Left lobe of liver (tissue), 2 donors: Measurements from ENCODE around the gene PTPN1. TPM values are rescaled to one million over a fixed set of nuclear protein-coding genes. Genes with fewer than 3 reads are reported as not detected.
"Not testable (repeated sequence)": the region's sequence is repeated elsewhere in the genome, so short reads cannot be mapped to it uniquely, and the experiment has no call there.

Experiments used
- ATAC-seq: fragments of 200-7000 bp; cut with Tn5 transposase; one replicate; pipeline ENCODE4 v1.9.1; 2020; ENCODE audit warnings: mild to moderate bottlenecking, moderate library complexity
- DNase-seq: peaks from one replicate; pipeline ENCODE4 v3.0.0-alpha.2; 2020; ENCODE audit warnings: low spot score
- total RNA-seq: library from RNA; stranded (reverse); gene quantifications from one replicate; pipeline ENCODE4 v1.2.1, GENCODE V29; 2021
- donor health status: DM: no; HTN: no; CAD: no; lungs with moderate emphysema.
- donor health status: DM: no; HTN: yes; CAD: no.

PTPN1 gene
- total RNA-seq, 1 donor from 2014 or later, result 8.9 TPM

DNA sequence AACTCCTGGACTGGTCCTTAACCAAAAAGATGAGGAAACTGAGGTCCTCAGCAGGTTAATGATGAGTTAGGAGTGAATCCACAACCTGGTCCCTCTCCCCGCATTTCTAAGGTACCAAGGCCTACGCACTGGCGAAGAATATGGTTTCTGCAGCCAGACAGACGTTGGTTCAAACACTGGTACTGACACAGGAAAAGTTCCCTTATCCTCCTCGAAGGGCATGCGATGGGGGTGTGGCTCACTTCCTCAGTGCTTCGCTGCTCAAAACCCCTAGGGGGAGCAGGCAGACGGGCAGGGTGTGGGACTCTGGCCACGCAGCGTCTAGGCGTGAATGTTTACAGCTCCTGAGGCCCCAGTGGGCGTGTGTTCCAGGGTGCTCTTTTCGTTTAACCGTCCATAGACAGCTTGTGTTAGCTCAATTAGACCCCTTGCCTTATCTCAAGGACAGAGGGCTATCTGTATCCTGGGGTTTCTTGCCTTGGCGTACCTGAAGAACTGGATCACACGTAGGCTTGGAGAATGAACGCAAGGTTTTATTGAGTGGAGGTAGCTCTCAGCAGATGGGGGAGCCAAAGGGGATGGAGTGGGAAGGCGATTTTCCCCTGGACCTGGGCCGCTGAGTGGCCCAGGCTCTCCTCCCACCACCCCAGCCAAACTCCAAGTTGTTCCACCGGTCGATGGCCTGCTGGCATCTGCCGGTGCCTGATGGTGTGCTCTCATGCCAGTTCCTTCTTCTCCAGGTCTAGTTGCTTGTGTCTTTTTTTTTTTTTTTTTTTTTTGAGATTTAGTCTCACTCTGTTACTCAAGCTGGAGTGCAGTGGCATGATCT lies 31.8 kb upstream of the PTPN1 start:
- DNase-seq (peak; percentile 62), ATAC-seq (peak; percentile 86)

DNA sequence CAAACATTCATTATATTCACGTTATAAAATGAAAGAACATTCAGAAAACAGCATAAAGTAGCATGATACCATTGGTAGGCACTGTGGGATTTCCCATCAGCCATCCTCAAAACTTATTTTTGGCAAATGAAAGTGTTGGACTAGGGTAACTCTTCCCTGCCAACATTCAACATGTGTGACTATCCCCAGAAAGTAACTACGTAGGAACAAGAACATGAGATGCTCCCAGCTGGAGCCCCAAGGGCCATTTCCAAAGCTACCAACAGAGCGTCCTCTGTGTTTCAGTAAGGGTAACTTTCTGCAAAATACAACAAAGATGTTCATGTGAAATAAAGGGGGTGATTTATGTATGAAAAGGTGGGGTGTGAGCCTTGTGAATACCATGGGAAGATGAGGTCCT lies 28.4 kb upstream of the PTPN1 start:
- DNase-seq, result no peak
- ATAC-seq, result no peak

DNA sequence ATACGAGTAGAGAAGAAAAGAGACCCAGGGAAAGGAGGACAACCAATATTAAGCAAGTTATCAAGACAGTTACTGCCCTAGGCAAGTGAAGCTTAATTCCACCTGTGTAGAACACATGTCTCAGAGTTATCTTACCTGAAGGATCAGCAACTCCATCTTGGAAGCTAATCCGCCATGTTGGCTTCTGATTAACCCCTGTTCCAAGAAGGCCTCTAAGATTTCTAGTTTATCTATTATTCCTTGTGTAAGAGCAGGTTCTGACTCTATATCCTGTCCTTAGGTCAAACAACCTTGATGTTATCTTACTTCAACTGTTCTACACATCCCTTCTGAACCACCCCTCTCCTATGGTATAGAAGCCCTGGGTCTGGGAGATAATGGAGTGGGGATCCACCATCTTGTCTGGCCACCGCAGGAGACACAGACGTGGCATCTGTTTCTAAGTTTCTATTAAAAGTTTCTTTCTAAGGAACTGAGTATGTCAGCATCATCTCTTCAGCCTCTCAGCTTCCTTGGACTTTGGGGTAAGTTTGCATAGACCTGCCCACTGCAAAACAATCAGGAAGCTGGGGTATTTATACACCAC lies 27.7 kb upstream of the PTPN1 start:
- DNase-seq, result no peak
- no peak for ATAC-seq

DNA sequence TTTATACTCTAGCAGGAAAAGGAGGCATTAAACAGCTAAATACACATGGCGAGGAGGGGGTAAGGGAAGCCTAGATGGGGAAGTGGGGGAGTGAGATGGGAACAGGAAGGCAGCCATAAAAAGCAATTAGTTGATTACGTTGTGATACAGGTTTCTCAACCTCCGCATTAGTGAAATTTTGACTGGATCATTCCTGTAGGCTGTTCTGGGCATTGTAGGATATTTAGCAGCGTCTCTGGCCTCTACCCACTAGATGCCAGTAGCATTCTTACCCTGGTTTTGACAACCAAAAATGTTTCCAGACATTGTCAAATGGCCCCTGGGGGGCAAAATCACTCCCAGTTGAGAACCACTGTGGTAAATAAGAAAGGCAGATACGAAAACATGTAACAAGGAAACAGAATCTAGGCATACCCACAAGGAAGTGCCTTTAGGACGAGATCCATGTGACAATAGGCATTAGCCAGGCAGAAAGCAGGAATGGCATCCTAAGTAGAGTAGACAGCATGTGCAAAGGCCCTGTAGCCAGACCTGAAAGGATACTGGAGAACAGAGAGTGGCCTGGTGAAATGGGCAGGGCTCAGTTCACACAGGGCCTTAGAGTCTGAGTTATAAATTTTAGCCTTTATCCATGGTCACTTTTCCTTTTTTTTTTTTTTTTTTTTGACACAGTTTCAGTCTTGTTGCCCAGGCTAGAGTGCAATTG lies 25.8 kb upstream of the PTPN1 start:
- ATAC-seq (no peak), DNase-seq (no peak)

DNA sequence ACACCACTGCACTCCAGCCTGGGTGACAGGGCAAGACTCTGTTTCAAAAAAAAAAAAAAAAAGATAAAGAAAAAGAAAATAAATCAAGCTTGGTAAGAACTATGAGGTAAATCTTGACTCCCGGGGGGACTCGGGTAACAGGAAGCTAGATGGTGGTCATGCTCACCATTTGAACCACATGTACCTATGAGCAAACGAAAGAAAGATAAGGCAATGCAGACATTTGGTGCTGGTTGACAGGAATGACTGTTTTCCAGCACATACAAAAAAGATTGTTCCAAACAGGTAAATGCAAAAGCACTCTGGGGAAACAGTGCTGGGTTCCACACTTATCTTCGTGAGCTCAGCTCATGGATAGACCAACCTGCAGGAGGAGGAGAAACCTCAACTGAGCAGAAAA lies 22.8 kb upstream of the PTPN1 start:
- DNase-seq, result no peak
- no peak for ATAC-seq

DNA sequence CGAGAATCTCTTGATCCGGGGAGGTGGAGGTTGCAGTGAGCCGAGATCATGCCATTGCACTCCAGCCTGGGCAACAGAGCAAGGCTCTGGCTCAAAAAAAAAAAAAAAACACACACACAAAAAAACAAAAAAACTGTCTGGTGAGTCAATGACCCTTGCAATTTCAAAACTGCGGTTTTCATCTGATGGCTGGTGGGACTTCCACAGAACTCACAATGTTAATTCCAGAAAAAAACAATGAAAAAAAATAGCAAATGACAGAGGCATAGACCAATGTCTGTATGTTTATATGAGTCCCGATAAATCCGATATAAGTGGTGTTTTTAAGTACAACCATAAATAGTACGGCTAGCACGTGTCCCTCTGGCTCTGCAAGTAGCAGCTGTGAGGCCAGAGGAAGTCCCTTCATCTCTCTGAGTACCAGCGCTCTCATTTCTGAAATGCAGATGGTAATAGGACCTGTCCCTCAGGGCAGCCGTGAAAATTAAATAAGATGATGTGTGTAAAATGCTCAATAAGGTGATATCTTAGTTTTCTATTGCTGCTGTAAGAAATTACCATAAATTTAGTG lies 21.9 kb upstream of the PTPN1 start:
- DNase-seq, result no peak
- no peak for ATAC-seq

DNA sequence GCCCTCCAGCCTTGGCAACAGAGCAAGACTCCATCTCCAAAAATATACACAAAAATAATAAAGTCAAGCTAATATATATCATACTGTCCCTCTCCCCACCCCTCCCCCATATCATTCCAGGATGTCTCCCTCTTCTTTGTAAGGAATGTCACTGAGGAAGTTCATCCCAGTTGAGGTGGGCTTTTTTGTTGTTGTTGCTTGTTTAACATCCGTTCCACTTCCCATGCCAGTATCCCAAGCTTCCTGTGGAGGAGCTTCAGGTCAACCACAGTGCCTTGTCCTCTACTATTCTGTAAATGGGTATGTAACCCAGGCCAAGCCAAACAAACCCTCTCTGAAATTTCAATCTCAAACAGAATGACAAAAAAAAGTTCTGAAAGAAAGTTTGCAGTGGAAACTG lies 19.0 kb upstream of the PTPN1 start:
- DNase-seq, result no peak

DNA sequence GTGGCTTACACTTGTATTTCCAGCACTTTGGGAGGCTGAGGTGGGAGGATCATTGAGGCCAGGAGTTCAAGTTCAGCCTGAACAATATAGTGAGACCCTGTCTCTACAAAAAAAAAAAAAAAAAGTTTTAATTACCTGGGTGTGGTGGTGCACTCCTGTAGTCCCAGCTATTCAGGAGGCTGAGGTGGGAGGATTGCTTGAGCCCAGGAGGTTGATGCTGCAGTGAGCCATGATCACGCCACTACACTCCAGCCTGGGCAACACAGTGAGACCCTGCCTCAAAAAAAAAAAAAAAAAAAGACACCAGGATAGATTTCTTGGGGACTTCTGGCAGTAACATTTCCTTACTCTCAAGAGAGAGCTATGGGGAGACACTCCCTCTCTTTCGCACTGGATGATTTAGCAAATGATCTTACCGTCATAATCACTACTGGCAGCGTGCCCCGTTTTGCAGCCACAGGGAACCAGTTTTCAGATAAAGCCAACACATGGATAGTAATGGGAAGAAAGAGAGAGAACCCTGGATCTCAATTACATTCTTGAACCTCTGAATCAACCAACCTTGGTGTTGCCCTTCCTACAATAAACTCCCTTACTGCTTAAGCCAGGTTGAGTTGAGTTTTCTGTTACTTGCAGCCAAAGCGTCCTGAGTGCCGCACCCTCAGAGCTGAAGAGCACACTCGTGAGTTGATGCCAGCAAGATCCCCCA lies 18.1 kb upstream of the PTPN1 start:
- no peak for ATAC-seq

More for the DNA sequence above, 19.0 kb upstream of the PTPN1 start:
- ATAC-seq, result no peak

DNA sequence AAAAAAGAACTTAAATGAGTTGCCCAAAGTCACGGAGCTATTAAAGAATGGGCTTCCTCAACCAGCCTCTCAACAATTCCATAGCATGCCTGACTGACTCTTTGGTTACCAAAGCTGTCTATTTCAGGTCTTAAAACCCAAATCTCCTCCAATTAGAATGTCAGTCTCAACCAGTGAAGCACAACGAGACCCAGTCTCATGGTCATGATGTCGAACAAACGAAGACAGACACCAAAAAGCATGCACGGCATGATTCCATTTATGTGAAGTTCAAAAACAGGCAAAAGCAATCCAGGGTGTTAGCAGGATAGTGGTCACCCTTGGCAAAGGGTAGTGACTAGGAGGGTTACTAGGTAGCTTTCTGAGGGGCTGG lies 16.3 kb upstream of the PTPN1 start:
- DNase-seq (no peak), ATAC-seq (no peak)

More for the DNA sequence above, 18.1 kb upstream of the PTPN1 start:
- no peak for DNase-seq

DNA sequence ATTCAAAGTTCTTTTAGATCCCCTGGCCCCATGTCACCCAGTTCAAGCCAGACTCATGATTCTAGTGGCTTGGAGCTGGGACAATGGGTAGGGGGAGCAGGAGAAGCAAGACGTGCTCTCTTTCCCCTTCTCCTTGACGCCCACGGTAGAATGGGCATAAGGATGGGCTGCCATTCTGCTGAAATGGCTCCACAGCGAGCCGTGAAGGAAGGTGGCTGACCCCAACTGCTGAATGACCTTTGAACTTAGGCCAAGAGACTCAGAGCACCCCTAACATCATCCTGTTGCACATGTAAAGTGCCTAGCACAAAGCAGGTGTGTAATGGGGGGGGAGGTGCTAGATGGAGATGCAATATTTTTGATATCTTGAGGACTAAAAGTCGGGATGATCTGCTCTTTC lies 15.8 kb upstream of the PTPN1 start:
- ATAC-seq, result no peak
- DNase-seq, result no peak

DNA sequence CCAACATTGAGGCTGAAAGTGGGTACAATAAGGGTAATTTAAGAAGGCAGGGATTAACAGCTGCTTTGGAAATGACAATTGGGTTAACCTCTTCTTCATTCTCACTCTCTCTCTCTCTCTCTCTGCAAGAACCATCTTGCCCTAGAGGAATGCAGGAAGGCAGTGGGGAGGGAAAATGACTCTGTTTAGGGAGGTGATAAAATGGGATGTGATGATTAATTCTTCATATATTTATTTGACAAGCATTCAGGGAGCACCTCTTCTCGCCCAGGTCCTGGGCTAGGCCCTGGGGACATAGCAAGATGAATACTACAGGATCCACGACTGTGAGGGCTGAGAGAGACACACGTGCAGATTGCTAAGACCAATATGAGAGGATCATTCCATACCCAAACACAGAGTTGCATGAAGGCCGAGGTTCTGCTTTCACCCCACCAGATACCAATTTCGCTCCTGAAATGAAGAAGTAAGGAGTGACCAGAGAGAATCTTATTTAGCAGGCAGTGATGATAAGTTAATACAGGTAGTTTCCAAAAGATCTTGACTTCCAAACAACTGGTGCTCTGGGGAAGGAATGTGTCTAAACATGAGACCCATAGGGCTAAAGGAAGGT lies 13.3 kb upstream of the PTPN1 start:
- ATAC-seq (no peak), DNase-seq (no peak)

DNA sequence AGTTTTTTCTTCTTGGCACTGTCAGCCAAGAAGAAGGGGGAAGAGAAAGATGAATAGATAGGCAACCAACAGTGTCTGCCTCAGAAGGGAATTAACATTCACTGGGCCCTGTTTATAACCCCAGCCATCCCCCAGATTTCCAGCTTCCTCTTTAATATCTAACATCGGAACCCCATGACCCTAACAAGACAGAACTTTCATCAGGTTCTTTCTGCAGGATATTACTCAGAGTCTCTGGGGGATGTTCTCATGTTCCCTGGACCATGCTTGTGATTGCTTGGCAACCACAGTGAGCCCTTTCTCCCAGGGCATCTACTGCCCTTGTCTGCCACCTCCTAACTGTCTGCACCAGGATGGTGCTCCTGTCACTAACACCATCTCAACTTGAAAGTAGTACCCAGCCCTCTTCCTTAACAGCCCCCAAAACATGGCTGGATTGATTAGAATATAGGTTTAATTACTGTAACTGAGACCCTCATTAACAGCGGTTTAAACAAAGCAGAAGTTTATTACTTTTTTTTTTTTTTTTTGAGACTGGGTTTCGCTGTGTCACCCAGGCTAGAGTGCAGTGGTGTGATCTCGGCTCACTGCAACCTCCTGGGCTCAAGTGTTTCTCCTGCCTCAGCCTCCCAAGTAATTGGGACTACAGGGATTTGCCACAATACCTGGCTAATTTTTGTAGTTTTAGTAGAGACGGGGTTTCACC lies 12.0 kb upstream of the PTPN1 start:
- DNase-seq (no peak), ATAC-seq (no peak)

DNA sequence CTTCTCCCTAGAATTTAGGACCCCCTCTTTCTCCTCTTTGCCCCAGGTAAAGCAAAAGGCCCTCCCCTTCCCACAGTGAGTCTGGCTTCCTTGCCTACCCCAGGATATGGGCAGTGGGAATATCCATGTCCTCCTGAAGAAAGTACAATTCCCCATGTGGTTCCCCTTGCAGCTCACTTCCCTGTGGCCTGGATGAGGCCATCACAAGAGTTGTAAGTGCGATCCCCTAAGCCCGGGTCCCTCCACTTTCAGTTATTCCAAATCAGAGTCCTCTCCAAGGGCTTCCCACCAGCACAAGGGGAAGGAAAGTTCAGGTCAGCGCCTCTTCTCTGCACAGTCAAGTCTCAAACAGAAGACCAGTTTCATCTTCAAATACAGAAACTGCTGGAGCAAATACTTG lies 10.2 kb upstream of the PTPN1 start:
- no peak for DNase-seq
- no peak for ATAC-seq

DNA sequence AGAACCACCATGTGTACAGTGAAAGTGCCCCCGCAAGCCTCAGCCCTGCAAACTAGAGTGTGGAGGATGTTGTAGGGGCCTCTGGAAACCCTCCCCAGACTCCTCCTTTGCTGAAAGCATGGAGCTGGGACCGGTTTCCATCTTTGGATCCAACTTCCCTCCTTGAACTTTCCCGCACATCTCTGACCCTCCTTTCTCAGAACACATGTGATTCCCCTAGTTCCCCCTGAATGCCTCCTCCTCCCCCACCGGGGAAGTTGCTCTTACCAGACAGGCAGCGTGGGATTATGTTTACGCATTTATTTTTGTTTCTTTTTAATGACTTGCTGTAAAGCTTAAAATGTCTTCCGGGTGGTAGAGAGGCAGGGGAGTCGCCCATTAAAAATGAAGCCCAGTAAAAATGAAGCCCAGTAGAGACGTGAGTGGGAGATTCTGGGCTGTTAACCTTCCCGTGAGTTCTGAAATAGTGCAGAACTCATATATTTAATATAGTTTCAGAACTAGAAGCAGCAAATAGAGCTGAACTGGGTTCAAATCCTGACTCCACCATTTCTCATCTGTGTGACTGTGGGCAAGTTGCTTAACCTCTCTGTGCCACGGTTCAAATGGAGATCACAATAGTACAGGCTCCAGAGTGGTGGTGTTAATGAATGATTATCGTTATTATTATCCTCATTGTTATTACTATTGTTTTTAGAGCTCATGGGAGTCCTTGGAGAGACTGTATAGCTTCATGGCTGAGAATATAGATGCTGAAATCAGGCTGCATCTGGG lies 8.0 kb upstream of the PTPN1 start:
- ATAC-seq (peak; percentile 6), DNase-seq (no peak)

DNA sequence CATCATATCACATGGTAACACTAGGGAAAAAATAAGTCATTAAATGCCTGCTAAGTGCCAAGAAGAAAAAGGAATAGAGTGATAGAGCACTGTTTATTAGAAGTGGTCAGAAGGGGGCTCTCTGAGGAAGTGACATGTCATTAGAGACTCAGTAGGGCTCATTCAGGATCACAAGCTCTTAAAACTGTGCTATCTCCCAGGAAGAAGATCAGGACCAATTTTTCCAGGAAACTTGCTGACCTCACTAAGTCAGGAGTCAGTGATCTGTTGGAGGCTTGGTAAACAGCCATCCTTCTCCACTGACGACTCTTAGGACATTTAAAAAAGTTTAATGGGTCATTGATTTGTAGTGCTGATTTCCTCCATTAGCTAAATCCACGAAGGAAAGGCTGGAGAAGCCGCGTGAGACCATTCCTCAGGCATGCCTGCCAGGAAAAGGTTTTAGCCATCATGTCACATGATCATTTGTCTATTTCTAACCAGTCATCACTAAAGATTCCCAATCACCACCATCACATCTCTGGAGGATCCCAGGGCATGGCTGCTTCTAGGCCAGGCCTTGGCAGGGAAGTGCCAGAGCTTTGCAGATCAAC lies 5.9 kb upstream of the PTPN1 start:
- ATAC-seq (peak; percentile 8), DNase-seq (no peak)

DNA sequence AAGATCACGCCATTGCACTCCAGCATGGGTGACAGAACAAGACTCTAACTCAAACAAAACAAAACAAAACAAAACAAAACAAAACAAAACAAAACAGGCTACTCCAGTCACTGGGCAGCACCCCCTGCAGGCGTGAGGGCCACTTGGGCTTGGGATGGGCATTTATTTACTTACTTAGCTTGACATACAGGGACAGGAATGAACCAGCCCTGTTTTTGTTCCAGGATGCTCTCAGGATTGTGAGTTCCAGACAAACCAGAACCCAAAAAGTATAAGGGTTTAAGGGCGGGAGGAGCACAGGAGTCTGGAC lies 4.0 kb upstream of the PTPN1 start:
- ATAC-seq (no peak), DNase-seq (no peak)

DNA sequence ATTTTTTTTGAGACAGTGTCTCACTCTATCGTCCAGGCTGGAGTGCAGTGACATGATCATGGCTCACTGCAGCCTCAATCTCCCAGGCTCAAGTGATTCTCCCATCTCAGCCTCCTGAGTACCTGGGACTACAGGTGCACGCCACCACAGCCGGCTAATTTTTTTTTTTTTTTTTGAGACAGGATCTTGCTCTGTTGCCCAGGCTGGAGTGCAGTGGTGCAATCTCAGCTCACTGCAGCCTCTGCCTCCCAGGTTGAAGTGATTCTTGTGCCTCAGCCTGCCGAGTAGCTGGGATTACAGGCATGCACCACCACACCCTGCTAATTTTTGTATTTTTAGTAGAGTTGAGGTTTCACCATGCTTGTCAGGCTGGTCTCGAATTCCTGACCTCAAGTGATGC lies 2.4 kb upstream of the PTPN1 start:
- ATAC-seq, result not testable (repeated sequence)
- peak; percentile 18 for DNase-seq

DNA sequence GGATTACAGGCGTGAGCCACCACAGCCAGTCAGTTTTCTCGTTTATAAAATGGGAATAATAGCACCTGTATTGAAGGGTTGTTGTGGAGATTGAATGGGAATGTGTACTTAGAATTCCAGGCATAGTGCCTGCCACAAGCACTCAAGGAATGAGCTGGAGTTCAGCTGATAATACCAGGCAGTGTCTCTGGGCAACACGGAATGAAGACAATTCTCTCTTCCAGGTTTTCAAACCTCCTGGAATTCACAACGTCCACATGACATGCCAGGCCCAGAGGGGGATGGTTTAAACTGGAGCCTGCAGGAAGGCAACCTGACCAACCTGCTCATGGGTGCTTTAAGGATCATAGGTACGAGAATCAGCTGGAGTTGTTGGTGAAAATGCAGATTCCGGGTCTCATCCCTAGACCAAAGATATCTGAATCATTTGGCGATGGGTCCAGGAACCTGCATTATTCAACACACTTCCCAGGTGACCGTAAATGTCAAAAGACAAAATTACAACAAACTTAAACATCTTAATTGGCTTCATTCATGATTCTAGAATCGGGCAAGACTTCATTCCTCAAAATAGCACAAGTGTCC lies 1.9 kb upstream of the PTPN1 start:
- no peak for ATAC-seq
- peak; percentile 40 for DNase-seq
